ENCODE measurements around the gene SHB.

SHB gene

GRCh38 chr9:38036359-38037084 lies 32.5 kb downstream of the SHB start:
- Histone ChIP-seq H4K20me1 (ENCODE audit: insufficient read depth, low read length) (peaks cover 4% of the 10 kb centered on the region; the same call in 1 of the 2 replicates), H3K4me1 (ENCODE audit: low read length) (peaks cover 14% of the 10 kb centered on the region), H3K27ac (ENCODE audit: low read length) (no peak overlapping the region)

GRCh38 chr9:38035873-38036272 lies 33.2 kb downstream of the SHB start:
- H4K20me1 ChIP-seq (ENCODE audit: insufficient read depth, low read length): peaks cover 4% of the 10 kb centered on the region; the same call in 1 of the 2 replicates
- no peak overlapping the region for H3K27ac ChIP-seq (ENCODE audit: low read length)
- no peak overlapping the region for H3K4me2 ChIP-seq (ENCODE audit: low read length)
- peaks cover 14% of the 10 kb centered on the region for H3K4me1 ChIP-seq (ENCODE audit: low read length)
- no peaks in the 10 kb centered on the region for H3K27me3 ChIP-seq (ENCODE audit: low read depth, low read length)
- TF ChIP-seq EZH2phosphoT487 (IDR thresholded peaks at IDR 0.05; ENCODE audit: low read depth): no peak
- TF ChIP-seq CTCF (IDR thresholded peaks at IDR 0.05; ENCODE audit: low read depth, low read length): no peak
- H3K36me3 ChIP-seq (replicated peaks; ENCODE audit: low read depth, low read length): no peaks in the 10 kb centered on the region
- no peak overlapping the region for H3K4me3 ChIP-seq (ENCODE audit: low read length)
- H3K9me3 ChIP-seq (ENCODE audit: insufficient read depth, low read length): no peaks in the 10 kb centered on the region
- H3K79me2 ChIP-seq (ENCODE audit: low read length): no peaks in the 10 kb centered on the region
- H3K9ac ChIP-seq (ENCODE audit: low read length): no peak overlapping the region
- H2AFZ ChIP-seq (ENCODE audit: low read depth, low read length): no peak overlapping the region

More at GRCh38 chr9:38036359-38037084, 32.5 kb downstream of the SHB start:
- no peaks in the 10 kb centered on the region for H3K27me3 ChIP-seq (ENCODE audit: low read depth, low read length)
- TF ChIP-seq CTCF (IDR thresholded peaks at IDR 0.05; ENCODE audit: low read depth, low read length) (no peak), EZH2phosphoT487 (IDR thresholded peaks at IDR 0.05; ENCODE audit: low read depth) (no peak)
- no peak overlapping the region for H3K4me2 ChIP-seq (ENCODE audit: low read length)
- no peak overlapping the region for H2AFZ ChIP-seq (ENCODE audit: low read depth, low read length)
- no peak overlapping the region for H3K9ac ChIP-seq (ENCODE audit: low read length)
- H3K36me3 ChIP-seq (replicated peaks; ENCODE audit: low read depth, low read length): no peaks in the 10 kb centered on the region
- H3K4me3 ChIP-seq (ENCODE audit: low read length): no peak overlapping the region
- no peaks in the 10 kb centered on the region for H3K9me3 ChIP-seq (ENCODE audit: insufficient read depth, low read length)
- H3K79me2 ChIP-seq (ENCODE audit: low read length): no peaks in the 10 kb centered on the region

GRCh38 chr9:38033941-38034340 lies 35.1 kb downstream of the SHB start:
- Histone ChIP-seq H3K27ac (ENCODE audit: low read length) (no peak overlapping the region), H2AFZ (ENCODE audit: low read depth, low read length) (no peak overlapping the region), H3K9ac (ENCODE audit: low read length) (no peak overlapping the region), H4K20me1 (ENCODE audit: insufficient read depth, low read length) (peaks cover 4% of the 10 kb centered on the region; the same call in 1 of the 2 replicates), H3K4me2 (ENCODE audit: low read length) (no peak overlapping the region), H3K79me2 (ENCODE audit: low read length) (no peaks in the 10 kb centered on the region), H3K4me3 (ENCODE audit: low read length) (no peak overlapping the region), H3K4me1 (ENCODE audit: low read length) (peaks cover 14% of the 10 kb centered on the region), H3K9me3 (ENCODE audit: insufficient read depth, low read length) (no peaks in the 10 kb centered on the region), H3K36me3 (replicated peaks; ENCODE audit: low read depth, low read length) (no peaks in the 10 kb centered on the region), H3K27me3 (ENCODE audit: low read depth, low read length) (no peaks in the 10 kb centered on the region)
- TF ChIP-seq EZH2phosphoT487 (IDR thresholded peaks at IDR 0.05; ENCODE audit: low read depth) (no peak), CTCF (IDR thresholded peaks at IDR 0.05; ENCODE audit: low read depth, low read length) (no peak)

GRCh38 chr9:38032266-38033110 lies 36.5 kb downstream of the SHB start:
- H3K27me3 ChIP-seq (ENCODE audit: low read depth, low read length): no peaks in the 10 kb centered on the region
- H3K4me1 ChIP-seq (ENCODE audit: low read length): no peaks in the 10 kb centered on the region
- H3K27ac ChIP-seq (ENCODE audit: low read length): no peak overlapping the region
- peaks cover 4% of the 10 kb centered on the region; the same call in 1 of the 2 replicates for H4K20me1 ChIP-seq (ENCODE audit: insufficient read depth, low read length)
- H3K9me3 ChIP-seq (ENCODE audit: insufficient read depth, low read length): no peaks in the 10 kb centered on the region
- H3K4me2 ChIP-seq (ENCODE audit: low read length): no peak overlapping the region
- H3K4me3 ChIP-seq (ENCODE audit: low read length): no peak overlapping the region
- no peaks in the 10 kb centered on the region for H3K79me2 ChIP-seq (ENCODE audit: low read length)
- H2AFZ ChIP-seq (ENCODE audit: low read depth, low read length): no peak overlapping the region
- TF ChIP-seq EZH2phosphoT487 (IDR thresholded peaks at IDR 0.05; ENCODE audit: low read depth): no peak
- TF ChIP-seq CTCF (IDR thresholded peaks at IDR 0.05; ENCODE audit: low read depth, low read length): no peak
- H3K36me3 ChIP-seq (replicated peaks; ENCODE audit: low read depth, low read length): no peaks in the 10 kb centered on the region
- no peak overlapping the region for H3K9ac ChIP-seq (ENCODE audit: low read length)
